Uterus (tissue), 2 donors: ENCODE data around the gene RB1.

Source experiments
- CTCF ChIP-seq, 4 experiments: fragments of 200-600 bp in 2 of 4; fragments of 450-650 bp in 2 of 4; sonication (generic) in 2 of 4; IDR thresholded peaks; one replicate each; pipeline ENCODE4 v1.5.1; 2016 to 2019; ENCODE audit warnings: antibody characterized with exemption in 4 of 4, mild to moderate bottlenecking in 2 of 4, moderate library complexity in 1 of 4
- POLR2A ChIP-seq, 2 donors: fragments of 450-650 bp; IDR thresholded peaks; one replicate each; pipeline ENCODE4 v1.6.1; 2016; ENCODE audit warnings: antibody characterized with exemption in 2 of 2, mild to moderate bottlenecking in 1 of 2, moderate library complexity in 1 of 2

GRCh38 chr13:48400850-48401291, 97.3 kb downstream of the RB1 start:
- TF ChIP-seq CTCF (IDR thresholded peaks at IDR 0.05) = peak in 2 of 4 experiments; percentile 6 to 14
- TF ChIP-seq POLR2A (IDR thresholded peaks at IDR 0.05) = no peak
